CD4-positive, alpha-beta T cell treated with Interleukin-17A for 1 hour (primary cell): ENCODE results near the gene SLC25A33.
"Not testable (repeated sequence)": the region's sequence is repeated elsewhere in the genome, so short reads cannot be mapped to it uniquely, and the experiment has no call there.

Experiments
- DNase-seq: peaks from one replicate; pipeline ENCODE4 v3.0.0-alpha.2; 2020

Gene SLC25A33

GRCh38 chr1:9539165-9539828 lies at the start of gene SLC25A33:
Gene SLC25A33 (plus strand): TSS chr1:9539465. CDS start chr1:9539692, 227 bp downstream.
- peak; percentile 97 for DNase-seq

GRCh38 chr1:9490605-9491339 lies 48.5 kb upstream of the SLC25A33 start:
- DNase-seq = peak; percentile 79

DNA sequence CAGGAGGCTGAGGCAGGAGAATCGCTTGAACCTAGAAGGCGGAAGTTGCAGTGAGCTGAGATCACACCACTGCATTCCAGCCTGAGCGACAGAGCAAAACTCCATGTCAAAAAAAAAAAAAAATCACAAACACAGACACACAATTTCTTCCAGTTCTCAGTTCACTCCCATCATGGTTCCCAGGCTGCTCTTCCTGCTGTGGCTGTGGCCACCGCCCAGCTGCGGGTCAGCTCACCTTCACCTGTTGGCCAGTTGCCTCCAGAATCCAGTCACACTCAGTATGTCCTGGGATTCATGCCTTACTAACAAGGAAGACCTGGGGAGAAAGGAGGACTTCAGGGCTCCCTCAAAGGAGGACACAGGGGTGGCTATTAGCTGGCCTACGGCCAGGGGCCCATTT lies 45.9 kb upstream of the SLC25A33 start:
- DNase-seq = no peak

DNA sequence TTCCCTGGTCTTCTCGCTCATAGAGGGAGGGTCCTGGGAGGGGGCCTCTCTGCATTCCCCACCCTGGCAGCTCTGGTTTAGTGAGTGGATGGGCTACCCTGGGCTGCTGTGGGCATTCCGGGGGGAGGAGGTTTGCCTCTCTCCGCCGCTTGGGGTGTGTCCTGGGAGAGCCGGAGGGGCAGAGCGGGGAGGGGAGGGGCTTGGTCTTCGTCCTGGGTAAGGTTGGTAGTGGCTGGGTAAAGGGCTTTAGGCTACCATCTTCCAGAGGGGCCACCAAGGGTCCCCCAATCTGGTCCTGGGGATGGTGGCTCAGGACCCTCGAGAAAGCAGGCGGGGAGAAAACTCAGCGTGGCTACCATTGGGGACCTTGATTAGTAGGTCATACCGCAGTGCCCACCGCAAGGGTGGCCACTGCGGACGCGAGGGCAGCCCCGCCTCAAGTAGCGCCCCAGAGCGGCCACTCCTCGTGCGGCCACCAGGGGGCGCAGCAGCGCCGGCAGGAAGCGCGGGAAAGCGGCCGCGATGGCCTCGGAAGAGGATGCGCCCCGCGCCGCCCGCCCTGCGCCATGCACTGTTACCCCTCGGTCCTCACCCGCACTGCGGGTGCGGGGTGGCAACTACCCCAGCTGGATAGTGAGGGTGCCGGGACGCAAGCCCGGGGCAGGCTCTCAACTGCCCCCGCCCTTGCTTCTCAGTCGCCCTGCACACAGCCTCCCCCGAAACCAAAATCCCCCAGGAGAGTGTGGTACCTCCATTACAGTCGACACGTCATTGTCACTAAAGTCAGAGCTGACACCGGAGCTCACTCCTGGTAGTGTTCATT lies 44.1 kb upstream of the SLC25A33 start:
- peak; percentile 59 for DNase-seq

GRCh38 chr1:9495854-9496374 lies 43.4 kb upstream of the SLC25A33 start:
- DNase-seq = no peak

DNA sequence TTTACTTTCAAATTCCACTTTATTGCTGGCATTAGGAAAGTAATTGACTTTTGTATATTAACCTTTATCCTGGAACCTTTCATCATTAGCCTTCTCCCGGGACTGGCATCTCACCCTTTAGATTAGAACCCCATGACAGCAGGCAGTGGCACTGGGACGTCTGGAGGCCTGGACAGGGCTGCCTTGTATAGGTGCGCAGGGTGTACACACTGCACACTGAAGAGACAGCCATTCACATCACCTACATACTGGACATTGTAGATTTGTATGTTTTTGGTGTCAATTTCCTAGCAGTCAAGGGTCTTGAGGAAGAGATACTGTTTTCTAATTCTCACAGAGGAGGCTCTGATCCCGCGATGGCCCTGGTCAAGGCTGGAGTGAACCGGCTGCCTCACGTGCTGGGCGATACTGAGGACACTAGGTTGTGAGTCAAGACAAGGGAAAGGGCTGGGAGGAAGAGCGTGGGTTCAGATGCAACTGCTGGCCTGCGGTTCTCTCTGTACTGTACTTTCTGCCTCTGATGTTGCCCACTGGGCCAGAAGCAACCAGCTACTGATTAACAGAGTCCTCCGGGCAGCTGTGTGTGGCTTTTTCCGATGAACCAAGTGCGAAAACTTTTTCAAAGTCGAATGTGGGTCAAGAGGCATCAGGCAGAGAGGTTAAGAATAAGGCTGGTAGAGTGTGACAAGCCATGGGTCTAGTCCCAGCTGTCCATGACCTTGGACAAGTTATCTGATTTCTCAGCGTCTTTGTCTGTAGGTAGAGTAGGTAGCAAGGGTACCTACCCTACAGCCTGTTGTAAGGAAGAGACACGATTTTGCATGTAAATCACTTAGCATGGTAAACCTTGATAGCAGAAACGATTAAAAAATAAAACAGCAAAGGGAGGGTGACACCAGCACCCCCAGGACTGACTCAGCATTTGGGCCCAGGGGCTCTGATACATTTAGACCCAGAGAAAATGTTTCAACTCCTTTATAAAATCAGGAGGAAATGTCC lies 38.2 kb upstream of the SLC25A33 start:
- DNase-seq = no peak

DNA sequence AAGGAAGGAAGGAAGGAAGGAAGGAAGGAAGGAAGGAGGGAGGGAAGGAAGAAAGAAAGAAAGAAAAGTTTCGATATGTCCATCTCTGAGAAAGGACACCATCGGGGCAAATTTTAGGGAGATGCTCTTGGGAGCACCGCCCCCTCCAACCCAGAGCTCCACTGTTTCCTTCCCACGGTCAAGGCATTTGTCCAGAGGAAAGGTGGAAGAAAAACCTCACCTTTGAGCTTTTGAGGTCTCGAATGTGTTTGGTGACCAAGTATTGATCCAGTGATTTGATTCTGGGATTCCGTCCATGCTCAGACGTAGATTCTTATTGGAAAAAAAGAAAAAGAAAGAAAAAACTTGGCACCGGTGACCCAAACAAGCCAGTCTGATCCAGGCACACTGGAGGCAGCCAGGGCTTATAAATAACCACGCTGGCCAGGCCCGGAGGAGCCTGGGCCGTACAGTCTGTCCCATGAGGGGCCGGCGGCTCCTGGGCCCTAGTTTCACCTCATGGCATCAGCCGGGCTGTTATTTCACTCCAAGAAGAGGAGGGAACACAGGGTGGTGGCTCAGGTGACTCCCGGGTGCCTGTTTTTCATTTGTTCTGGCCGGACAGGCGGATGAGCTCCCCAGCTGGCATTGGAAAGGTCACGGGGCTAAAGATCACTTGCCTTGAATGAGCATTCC lies 36.1 kb upstream of the SLC25A33 start:
- DNase-seq = no peak

- no peak for DNase-seq
These were observed 34.1 kb upstream of the SLC25A33 start for GRCh38 chr1:9505143-9505542.

DNA sequence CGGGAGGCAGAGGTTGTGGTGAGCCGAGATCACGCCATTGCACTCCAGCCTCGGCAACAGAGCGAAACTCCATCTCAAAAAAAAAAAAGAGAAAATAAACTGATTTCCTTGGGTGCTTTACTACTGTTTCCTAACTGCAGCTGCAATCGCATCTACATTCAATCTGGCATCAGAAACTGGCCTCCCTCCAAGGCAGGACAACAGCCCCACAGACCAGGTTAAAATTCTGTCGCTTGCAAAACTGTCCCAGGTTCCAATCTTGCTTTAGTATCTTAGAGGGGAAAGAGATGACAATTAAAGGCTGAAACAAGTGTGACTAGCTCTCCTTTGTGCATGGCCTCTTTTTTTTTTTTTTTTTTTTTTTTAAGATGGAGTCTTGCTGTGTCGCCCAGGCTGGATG lies 32.4 kb upstream of the SLC25A33 start:
- no peak for DNase-seq

DNA sequence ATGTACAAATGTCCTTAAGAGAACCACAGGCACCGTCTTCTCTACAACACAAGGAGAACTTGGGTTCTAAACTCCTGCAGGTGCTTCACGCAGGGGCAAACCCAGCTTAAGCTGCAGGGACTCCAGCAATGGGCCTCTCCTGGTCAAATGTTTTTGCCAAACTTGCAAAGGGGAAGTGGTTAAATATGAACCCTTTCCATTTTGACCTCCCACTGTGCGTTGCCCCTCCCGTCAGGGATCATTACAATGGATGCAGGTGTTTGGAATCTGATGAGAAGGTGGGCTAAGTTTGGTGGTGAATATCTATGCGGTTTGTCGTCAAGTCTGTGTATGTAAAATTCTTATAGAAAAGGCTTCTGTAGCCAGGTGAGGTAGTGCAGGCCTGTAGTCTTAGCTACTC lies 29.1 kb upstream of the SLC25A33 start:
- DNase-seq = no peak

DNA sequence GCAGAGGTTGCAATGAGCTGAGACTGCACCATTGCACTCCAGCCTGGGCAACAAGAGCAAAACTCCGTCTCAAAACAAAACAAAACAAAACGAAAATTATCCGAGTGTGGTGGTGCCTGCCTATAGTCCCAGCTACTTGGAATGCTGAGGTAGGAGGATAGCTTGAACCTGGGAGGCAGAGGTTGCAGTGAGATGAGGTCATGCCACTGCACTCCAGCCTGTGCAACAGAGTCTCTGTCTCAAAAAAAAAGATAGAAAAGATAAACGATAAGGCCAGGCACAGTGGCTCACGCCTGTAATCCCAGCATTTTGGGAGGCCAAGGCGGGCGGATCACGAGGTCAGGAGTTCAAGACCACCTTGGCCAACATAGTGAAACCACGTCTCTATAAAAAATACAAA lies 23.7 kb upstream of the SLC25A33 start:
- not testable (repeated sequence) for DNase-seq

GRCh38 chr1:9518454-9518998 lies 20.7 kb upstream of the SLC25A33 start:
- DNase-seq = no peak

GRCh38 chr1:9520411-9520810 lies 18.9 kb upstream of the SLC25A33 start:
- no peak for DNase-seq

DNA sequence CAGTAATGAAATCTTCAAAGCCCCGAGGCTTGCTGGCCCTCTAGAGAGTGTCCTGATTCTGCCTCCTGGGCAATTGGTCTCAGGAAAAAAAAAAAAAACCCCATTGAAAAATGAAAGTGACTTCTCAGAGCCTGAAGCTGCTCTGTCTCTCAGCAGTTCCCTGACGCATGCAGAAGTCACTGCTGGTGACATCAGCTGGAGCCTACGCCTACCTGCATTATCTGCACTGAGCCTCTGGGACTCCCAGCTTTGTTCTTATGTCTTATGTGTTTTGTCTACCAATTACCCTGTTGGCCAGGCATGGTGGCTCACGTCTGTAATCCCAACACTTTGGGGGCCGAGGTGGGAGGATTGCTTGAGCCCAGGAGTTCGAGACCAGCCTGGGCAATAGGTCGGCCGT lies 10.1 kb upstream of the SLC25A33 start:
- DNase-seq = no peak

- no peak for DNase-seq
These were observed 8.9 kb upstream of the SLC25A33 start for GRCh38 chr1:9530320-9530719.

- no peak for DNase-seq
These were observed 4.3 kb upstream of the SLC25A33 start for GRCh38 chr1:9534953-9535352.

DNA sequence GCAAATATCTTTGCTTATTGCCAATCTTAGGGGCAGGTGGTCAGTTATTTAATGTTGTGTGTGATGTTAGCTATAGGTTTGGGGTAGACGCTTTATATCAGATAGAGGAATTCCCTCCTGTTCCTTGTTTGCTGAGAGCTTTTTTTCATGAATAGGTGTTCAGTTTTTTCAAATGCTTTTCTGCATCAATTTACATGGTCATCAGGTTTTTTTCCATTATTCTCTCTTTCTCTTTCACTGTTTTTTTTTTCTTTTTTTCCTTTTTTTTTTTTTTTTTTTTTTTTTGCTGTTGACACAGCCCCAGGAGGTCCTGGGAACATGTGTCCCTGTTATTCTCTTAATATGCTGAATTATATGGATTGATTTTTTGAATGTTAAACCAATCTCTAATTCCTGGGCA lies 3.0 kb upstream of the SLC25A33 start:
- DNase-seq = no peak

DNA sequence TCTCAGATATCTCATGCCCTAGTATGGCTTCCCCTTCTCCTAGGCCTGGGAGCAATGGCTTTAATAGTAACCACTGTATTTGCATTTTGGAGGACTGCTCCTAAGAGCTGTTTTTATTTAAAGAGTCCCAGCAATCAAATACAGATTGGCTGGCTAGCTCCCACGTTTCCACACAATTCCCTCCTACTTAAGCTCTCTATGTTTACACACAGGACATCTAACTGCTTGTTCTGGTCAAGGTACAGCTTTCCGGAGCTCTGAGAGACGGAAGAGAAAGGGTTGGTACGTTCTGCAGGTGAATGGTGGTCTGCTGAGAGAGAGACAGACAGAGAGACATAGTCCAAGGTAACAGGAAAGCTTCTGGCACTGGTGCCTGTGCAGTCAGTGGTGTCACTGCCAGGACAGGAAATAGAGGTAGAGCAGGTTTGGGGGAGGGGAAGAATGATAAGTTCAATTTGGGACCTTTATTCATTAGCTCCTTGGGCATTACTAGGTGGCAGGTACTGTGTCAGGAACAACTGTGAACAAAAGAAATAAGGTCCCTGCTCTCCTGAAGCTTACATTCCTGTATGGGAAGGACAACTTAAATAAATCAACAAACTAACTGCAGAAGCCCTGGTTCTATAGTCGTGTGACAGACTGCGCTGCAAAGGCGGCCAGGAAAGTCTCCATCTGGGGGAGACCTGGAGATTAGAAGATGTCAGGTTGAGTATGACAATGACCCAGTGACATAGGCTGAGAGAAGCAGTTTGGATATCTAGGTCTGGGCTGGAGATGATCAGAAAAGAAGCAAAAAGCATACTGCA lies 1.2 kb upstream of the SLC25A33 start:
- DNase-seq = no peak

- no peak for DNase-seq
These were observed 548 bp upstream of the SLC25A33 start for GRCh38 chr1:9538669-9539164.
